H9 (cell line): Measurements from ENCODE around the gene ADAP2. TPM values are rescaled to one million over a fixed set of nuclear protein-coding genes. Genes with fewer than 3 reads are reported as not detected.

ENCODE experiments used
- DNase-seq: peaks from one replicate; pipeline ENCODE4 v3.0.0-alpha.2; 2017
- H2AFZ ChIP-seq: one replicate; pipeline ENCODE4 v1.6.1; 2013; ENCODE audit warnings: mild to moderate bottlenecking, low read length, control low read depth, moderate library complexity
- H2AK5ac ChIP-seq: 2 replicates; pipeline ENCODE4 v1.6.1; 2013; ENCODE audit warnings: low read length, control low read depth, mixed read lengths; ENCODE audit not compliant: insufficient read length
- H2BK120ac ChIP-seq: one replicate; pipeline ENCODE4 v1.6.1; 2013; ENCODE audit warnings: low read depth, mild to moderate bottlenecking, low read length, control low read depth, inconsistent platforms; ENCODE audit not compliant: poor library complexity, severe bottlenecking
- H2BK12ac ChIP-seq: 2 replicates; pipeline ENCODE4 v1.6.1; 2013; ENCODE audit warnings: low read length, control low read depth, mixed read lengths, low read depth; ENCODE audit not compliant: insufficient read length
- H2BK15ac ChIP-seq: 2 replicates; pipeline ENCODE4 v1.6.1; 2013; ENCODE audit warnings: low read depth, low read length, control low read depth
- H2BK20ac ChIP-seq: one replicate; pipeline ENCODE4 v1.6.1; 2013; ENCODE audit warnings: low read depth, mild to moderate bottlenecking, low read length, control low read depth, inconsistent platforms; ENCODE audit not compliant: poor library complexity, severe bottlenecking
- H2BK5ac ChIP-seq: 2 replicates; pipeline ENCODE4 v1.6.1; 2013; ENCODE audit warnings: low read length, control low read depth, mixed read lengths; ENCODE audit not compliant: insufficient read length
- H3K14ac ChIP-seq: 2 replicates; pipeline ENCODE4 v1.6.1; 2013; ENCODE audit warnings: low read length, control low read depth; ENCODE audit not compliant: insufficient read depth
- H3K18ac ChIP-seq: 2 replicates; pipeline ENCODE4 v1.6.1; 2013; ENCODE audit warnings: low read depth, mild to moderate bottlenecking, mixed read lengths, low read length, control low read depth; ENCODE audit not compliant: insufficient read length
- H3K23ac ChIP-seq: 2 replicates; pipeline ENCODE4 v1.6.1; 2013; ENCODE audit warnings: low read length, control low read depth, mixed read lengths, low read depth; ENCODE audit not compliant: insufficient read length
- H3K23me2 ChIP-seq: 2 replicates; pipeline ENCODE4 v1.6.1; 2013; ENCODE audit warnings: low read depth, mild to moderate bottlenecking, mixed read lengths, low read length, control low read depth; ENCODE audit not compliant: insufficient read length, poor library complexity, severe bottlenecking
- H3K27ac ChIP-seq: 2 replicates; pipeline ENCODE4 v1.5.1; 2013; ENCODE audit warnings: low read length, control low read depth, mixed read lengths, low read depth; ENCODE audit not compliant: insufficient read length
- H3K27me3 ChIP-seq: 2 replicates; pipeline ENCODE4 v1.6.1; 2013; ENCODE audit warnings: low read length, control low read depth, inconsistent platforms; ENCODE audit not compliant: insufficient read depth
- H3K4ac ChIP-seq: 2 replicates; pipeline ENCODE4 v1.6.1; 2013; ENCODE audit warnings: low read depth, mild to moderate bottlenecking, control low read depth, inconsistent platforms, low read length, moderate library complexity
- H3K4me1 ChIP-seq: 2 replicates; pipeline ENCODE4 v1.6.1; 2013; ENCODE audit warnings: low read length, control low read depth, inconsistent platforms; ENCODE audit not compliant: insufficient read depth
- H3K4me2 ChIP-seq: 2 replicates; pipeline ENCODE4 v1.6.1; 2013; ENCODE audit warnings: low read length, control low read depth, mixed read lengths; ENCODE audit not compliant: insufficient read length, insufficient read depth
- H3K56ac ChIP-seq: 2 replicates; pipeline ENCODE4 v1.6.1; 2013; ENCODE audit warnings: low read depth, mild to moderate bottlenecking, mixed read lengths, low read length, control low read depth; ENCODE audit not compliant: insufficient read length
- H3K79me1 ChIP-seq: 2 replicates; pipeline ENCODE4 v1.6.1; 2013; ENCODE audit warnings: low read depth, mild to moderate bottlenecking, moderate library complexity, low read length, control low read depth, inconsistent platforms; ENCODE audit not compliant: insufficient read depth, poor library complexity, severe bottlenecking
- H3K79me2 ChIP-seq: 2 replicates; pipeline ENCODE4 v1.6.1; 2013; ENCODE audit warnings: low read length, control low read depth, inconsistent platforms; ENCODE audit not compliant: insufficient read depth
- H3K9ac ChIP-seq: 2 replicates; pipeline ENCODE4 v1.6.1; 2013; ENCODE audit warnings: low read length, control low read depth, mixed read lengths; ENCODE audit not compliant: insufficient read length; ENCODE audit errors: extremely low read depth
- H3K9me3 ChIP-seq: one replicate; pipeline ENCODE4 v1.6.1; 2013; ENCODE audit warnings: low read depth, low read length, inconsistent platforms; ENCODE audit not compliant: control insufficient read depth
- H3T11ph ChIP-seq: one replicate; pipeline ENCODE4 v1.6.1; 2013; ENCODE audit warnings: mild to moderate bottlenecking, low read length, control low read depth, inconsistent platforms
- H4K20me1 ChIP-seq: one replicate; pipeline ENCODE4 v1.6.1; 2013; ENCODE audit not compliant: control insufficient read depth, insufficient read length, insufficient read depth
- H4K5ac ChIP-seq: 2 replicates; pipeline ENCODE4 v1.6.1; 2013; ENCODE audit warnings: low read depth, mild to moderate bottlenecking, mixed read lengths, low read length, control low read depth; ENCODE audit not compliant: insufficient read length
- H4K8ac ChIP-seq: replicated peaks from 2 replicates; pipeline ENCODE4 v1.6.1; 2013; ENCODE audit warnings: low read length, control low read depth, mixed read lengths, low read depth; ENCODE audit not compliant: insufficient read length
- H4K91ac ChIP-seq: 2 replicates; pipeline ENCODE4 v1.6.1; 2013; ENCODE audit warnings: low read depth, mild to moderate bottlenecking, moderate library complexity, mixed read lengths, low read length, control low read depth; ENCODE audit not compliant: insufficient read length
- H3K27ac Mint-ChIP-seq, 3 experiments: 2 replicates in 2 of 3; 3 replicates in 1 of 3; pipeline ENCODE4 v1.8.0; 2020 to 2021; ENCODE audit warnings: mixed read lengths in 3 of 3, mild to moderate bottlenecking in 1 of 3, moderate library complexity in 1 of 3
- H3K27me3 Mint-ChIP-seq: 2 replicates; pipeline ENCODE4 v1.8.0; 2021; ENCODE audit warnings: low read depth, mild to moderate bottlenecking, moderate library complexity, mixed read lengths
- H3K36me3 Mint-ChIP-seq, 3 experiments: 2 replicates in 2 of 3; 3 replicates in 1 of 3; pipeline ENCODE4 v1.8.0; 2020 to 2021; ENCODE audit warnings: low read depth in 3 of 3, mixed read lengths in 3 of 3; ENCODE audit not compliant: insufficient read depth in 1 of 3
- H3K4me1 Mint-ChIP-seq, 2 experiments: 2 replicates each; pipeline ENCODE4 v1.8.0; 2020; ENCODE audit warnings: mixed read lengths in 2 of 2
- H3K4me3 Mint-ChIP-seq, 2 experiments: 2 replicates in 1 of 2; 3 replicates in 1 of 2; pipeline ENCODE4 v1.8.0; 2020 to 2021; ENCODE audit warnings: mild to moderate bottlenecking in 2 of 2, mixed read lengths in 2 of 2, moderate library complexity in 1 of 2
- H3K9me3 Mint-ChIP-seq, 2 experiments: 2 replicates in 1 of 2; 3 replicates in 1 of 2; pipeline ENCODE4 v1.8.0; 2020; ENCODE audit warnings: mild to moderate bottlenecking in 2 of 2, mixed read lengths in 2 of 2, moderate library complexity in 1 of 2
- CTCF ChIP-seq: fragments of 200-600 bp; sonication (generic); conservative IDR thresholded peaks from 3 replicates; pipeline ENCODE4 v1.8.0; 2021; ENCODE audit warnings: antibody characterized with exemption, mild to moderate bottlenecking
- WGBS: extraction: QIAGEN DNeasy Blood & Tissue Kit; methylation state at CpG from one replicate; pipeline ENCODE4 v1.1.7; 2013; ENCODE audit warnings: missing lambda C conversion rate, low lambda C conversion rate, mixed read lengths; ENCODE audit not compliant: insufficient read length; ENCODE audit errors: extremely low coverage; 5-methylcytosine and 5-hydroxymethylcytosine counted together
- total RNA-seq: library from RNA; stranded (reverse); gene quantifications from 2 replicates; pipeline ENCODE4 v1.2.1, GENCODE V29; 2021

ADAP2 gene
- total RNA-seq, 1 experiment from 2014 or later = 1.2 TPM

GRCh38 chr17:30958187-30958586 lies 36.4 kb downstream of the ADAP2 start:
- Mint-ChIP-seq H3K36me3 (no peaks in the 10 kb centered on the region), H3K4me3 (no peak overlapping the region), H3K9me3 (no peaks in the 10 kb centered on the region), H3K27ac (no peak overlapping the region), H3K27me3 (peaks cover 5% of the 10 kb centered on the region), H3K4me1 (peaks cover 10% of the 10 kb centered on the region in 2 experiments)
- Histone ChIP-seq H3K27me3 (no peaks in the 10 kb centered on the region), H2BK5ac (no peak overlapping the region), H3K9me3 (no peaks in the 10 kb centered on the region), H2BK15ac (no peak overlapping the region), H3K9ac (no peak overlapping the region), H2AFZ (no peak overlapping the region), H4K5ac (no peak overlapping the region), H3K79me1 (no peaks in the 10 kb centered on the region), H4K8ac (no peak overlapping the region), H2AK5ac (no peak overlapping the region), H3K79me2 (no peaks in the 10 kb centered on the region), H3K23me2 (no peaks in the 10 kb centered on the region), H3K23ac (no peak overlapping the region), H3K56ac (no peak overlapping the region), H2BK20ac (no peak overlapping the region), H4K91ac (no peak overlapping the region), H2BK120ac (no peak overlapping the region), H4K20me1 (no peaks in the 10 kb centered on the region), H3K27ac (no peak overlapping the region), H2BK12ac (no peak overlapping the region), H3K4me1 (no peaks in the 10 kb centered on the region), H3K14ac (no peak overlapping the region), H3T11ph (no peak overlapping the region), H3K4me2 (no peak overlapping the region), H3K4ac (no peak overlapping the region), H3K18ac (no peak overlapping the region)
- no peak for DNase-seq
- TF ChIP-seq CTCF = no peak
- no CpG with 5 or more reads among the region's 7 CpGs for WGBS
